ENCODE results near the gene ARHGAP35.

DNA sequence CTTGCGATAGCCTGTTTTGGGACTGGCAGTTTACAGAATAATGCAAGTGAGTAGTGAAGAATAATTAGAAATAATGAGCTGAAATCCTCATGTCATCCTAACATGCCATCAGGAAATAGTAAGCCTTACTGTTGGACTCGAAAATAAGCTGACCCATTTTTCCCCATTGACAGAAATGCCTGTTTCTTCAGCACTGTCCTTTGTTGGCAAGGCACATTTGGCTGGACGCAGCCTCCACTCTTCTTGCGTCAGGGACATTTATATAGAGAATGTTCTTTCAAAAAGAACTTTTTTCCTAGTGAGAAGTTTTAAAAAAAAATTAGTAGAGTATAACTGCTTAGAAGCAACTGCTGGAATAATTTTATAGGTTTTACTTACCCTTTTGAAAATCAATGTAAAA is 47.1 kb downstream of the ARHGAP35 start:
- TF ChIP-seq, protein P1, sequence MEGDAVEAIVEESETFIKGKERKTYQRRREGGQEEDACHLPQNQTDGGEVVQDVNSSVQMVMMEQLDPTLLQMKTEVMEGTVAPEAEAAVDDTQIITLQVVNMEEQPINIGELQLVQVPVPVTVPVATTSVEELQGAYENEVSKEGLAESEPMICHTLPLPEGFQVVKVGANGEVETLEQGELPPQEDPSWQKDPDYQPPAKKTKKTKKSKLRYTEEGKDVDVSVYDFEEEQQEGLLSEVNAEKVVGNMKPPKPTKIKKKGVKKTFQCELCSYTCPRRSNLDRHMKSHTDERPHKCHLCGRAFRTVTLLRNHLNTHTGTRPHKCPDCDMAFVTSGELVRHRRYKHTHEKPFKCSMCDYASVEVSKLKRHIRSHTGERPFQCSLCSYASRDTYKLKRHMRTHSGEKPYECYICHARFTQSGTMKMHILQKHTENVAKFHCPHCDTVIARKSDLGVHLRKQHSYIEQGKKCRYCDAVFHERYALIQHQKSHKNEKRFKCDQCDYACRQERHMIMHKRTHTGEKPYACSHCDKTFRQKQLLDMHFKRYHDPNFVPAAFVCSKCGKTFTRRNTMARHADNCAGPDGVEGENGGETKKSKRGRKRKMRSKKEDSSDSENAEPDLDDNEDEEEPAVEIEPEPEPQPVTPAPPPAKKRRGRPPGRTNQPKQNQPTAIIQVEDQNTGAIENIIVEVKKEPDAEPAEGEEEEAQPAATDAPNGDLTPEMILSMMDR (IDR thresholded peaks at IDR 0.05): no peak
- no peak for TF ChIP-seq POLR2A (IDR thresholded peaks at IDR 0.05)
- no peak for TF ChIP-seq EP300 (IDR thresholded peaks at IDR 0.05)

All from ovary (tissue), 3 donors.